ENCODE results near the gene HOXB6. TPM values are rescaled to one million over a fixed set of nuclear protein-coding genes. Genes with fewer than 3 reads are reported as not detected.

Gene HOXB6
- polyA plus RNA-seq, 3 donors = not detected

DNA sequence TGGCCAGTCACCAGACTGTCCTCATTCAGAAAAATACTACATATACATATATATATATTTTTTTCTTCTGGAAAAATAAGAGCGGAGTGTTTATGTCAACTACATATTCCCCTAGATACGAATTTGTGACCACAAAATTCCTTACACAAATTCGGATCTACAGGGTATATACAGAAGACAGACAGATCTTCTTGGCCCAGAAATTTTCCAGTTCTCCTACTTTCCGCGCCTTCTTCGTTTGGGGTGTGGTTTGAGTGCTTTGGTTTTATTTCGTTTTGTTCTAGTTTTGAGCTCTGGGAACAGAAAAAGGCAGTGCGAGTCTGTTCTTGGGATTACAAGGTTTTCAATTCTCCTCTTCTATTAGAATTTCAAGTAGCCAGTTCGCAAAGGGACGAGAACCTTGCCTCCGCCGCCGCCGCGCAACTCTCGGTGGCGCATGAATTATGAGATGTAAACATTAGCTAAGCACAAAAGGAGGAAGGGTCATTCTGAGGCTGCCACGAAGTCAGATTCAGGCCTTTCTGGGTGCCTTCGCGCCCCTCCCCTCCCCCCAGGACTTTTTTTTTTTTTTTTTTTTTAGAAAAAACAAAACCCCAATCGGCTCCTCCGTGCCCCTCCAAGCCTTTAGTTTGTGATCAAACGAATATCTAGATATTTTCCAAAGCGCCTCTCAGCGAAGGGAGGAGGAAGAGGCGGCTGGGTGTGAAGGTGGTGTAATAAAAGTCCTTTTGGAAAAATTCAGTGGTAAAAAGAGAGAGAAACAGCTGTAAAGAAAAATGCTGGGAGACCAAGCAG lies 24.8 kb downstream of the HOXB6 start:
- 13% methylated on average over 7 of the region's 26 CpGs for WGBS (ENCODE audit: insufficient coverage)
- peaks cover 32 to 50% of the 10 kb centered on the region in 2 donors for H3K4me1 ChIP-seq (ENCODE audit: control insufficient read depth in 1 of 2, insufficient read depth in 2 of 2, low read length in 2 of 2)
- H3K36me3 ChIP-seq (replicated peaks in 1 of 2; ENCODE audit: control insufficient read depth in 1 of 2, insufficient read depth in 2 of 2, low read length in 2 of 2) = no peaks in the 10 kb centered on the region
- TF ChIP-seq, protein P1, sequence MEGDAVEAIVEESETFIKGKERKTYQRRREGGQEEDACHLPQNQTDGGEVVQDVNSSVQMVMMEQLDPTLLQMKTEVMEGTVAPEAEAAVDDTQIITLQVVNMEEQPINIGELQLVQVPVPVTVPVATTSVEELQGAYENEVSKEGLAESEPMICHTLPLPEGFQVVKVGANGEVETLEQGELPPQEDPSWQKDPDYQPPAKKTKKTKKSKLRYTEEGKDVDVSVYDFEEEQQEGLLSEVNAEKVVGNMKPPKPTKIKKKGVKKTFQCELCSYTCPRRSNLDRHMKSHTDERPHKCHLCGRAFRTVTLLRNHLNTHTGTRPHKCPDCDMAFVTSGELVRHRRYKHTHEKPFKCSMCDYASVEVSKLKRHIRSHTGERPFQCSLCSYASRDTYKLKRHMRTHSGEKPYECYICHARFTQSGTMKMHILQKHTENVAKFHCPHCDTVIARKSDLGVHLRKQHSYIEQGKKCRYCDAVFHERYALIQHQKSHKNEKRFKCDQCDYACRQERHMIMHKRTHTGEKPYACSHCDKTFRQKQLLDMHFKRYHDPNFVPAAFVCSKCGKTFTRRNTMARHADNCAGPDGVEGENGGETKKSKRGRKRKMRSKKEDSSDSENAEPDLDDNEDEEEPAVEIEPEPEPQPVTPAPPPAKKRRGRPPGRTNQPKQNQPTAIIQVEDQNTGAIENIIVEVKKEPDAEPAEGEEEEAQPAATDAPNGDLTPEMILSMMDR (IDR thresholded peaks at IDR 0.05) = no peak
- Mint-ChIP-seq H3K4me3 (peak overlapping the region; percentile 31 to 94), H3K27ac (no peak overlapping the region), H3K27me3 (ENCODE audit: low read depth in 3 of 3) (peaks cover 86 to 95% (median 90%) of the 10 kb centered on the region in 3 donors), H3K36me3 (peaks cover 13 to 21% of the 10 kb centered on the region in 2 donors), H3K4me1 (peaks cover 49% of the 10 kb centered on the region), H3K9me3 (peaks cover 4 to 45% (median 27%) of the 10 kb centered on the region in 7 donors)
- H3K79me2 ChIP-seq (ENCODE audit: insufficient read depth, low read length) = no peaks in the 10 kb centered on the region
- peaks cover 77 to 93% of the 10 kb centered on the region in 2 donors for H3K27me3 ChIP-seq (ENCODE audit: control insufficient read depth in 2 of 2, insufficient read depth in 2 of 2, low read length in 2 of 2)
- H3K9ac ChIP-seq (ENCODE audit: insufficient read depth, low read length, poor library complexity, severe bottlenecking) = no peak overlapping the region
- H3K4me2 ChIP-seq (replicated peaks; ENCODE audit: extremely low read depth, low read length, poor library complexity, severe bottlenecking) = no peak overlapping the region
- H2AFZ ChIP-seq (ENCODE audit: insufficient read depth, low read depth, low read length, poor library complexity, severe bottlenecking) = no peak overlapping the region
- H3K4me3 ChIP-seq (replicated peaks in 1 of 3; ENCODE audit: low read depth in 2 of 3, low read length in 3 of 3) = no peak overlapping the region
- intact Hi-C loops (cut with micrococcal nuclease) = no loop called here
- peaks cover 0 to 24% of the 10 kb centered on the region in 2 donors for H3K9me3 ChIP-seq (replicated peaks in 1 of 2; ENCODE audit: control insufficient read depth in 1 of 2, insufficient read depth in 1 of 2, low read length in 2 of 2)
- DNase-seq = no peak
- H3K27ac ChIP-seq (ENCODE audit: low read depth in 1 of 2, low read length in 2 of 2) = no peak overlapping the region
- H4K20me1 ChIP-seq (ENCODE audit: insufficient read depth, low read length) = no peaks in the 10 kb centered on the region

DNA sequence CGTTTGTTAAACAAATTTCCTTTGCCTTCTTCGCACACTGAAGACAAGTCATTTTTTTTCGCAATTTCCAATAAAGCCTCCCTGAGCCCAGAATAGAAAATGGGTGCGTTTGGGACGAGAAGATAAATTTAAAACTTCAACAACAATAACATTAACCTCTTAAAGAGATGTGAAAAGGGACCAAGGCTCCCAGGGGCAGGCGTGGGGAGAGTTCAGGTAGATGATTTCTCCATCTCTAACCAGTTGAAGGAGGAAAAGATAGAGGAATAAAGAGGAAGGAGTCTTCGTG lies 25.4 kb downstream of the HOXB6 start:
- Mint-ChIP-seq H3K36me3 (peaks cover 13 to 21% of the 10 kb centered on the region in 2 donors), H3K4me3 (peak overlapping the region; percentile 81 to 94), H3K27me3 (ENCODE audit: low read depth in 3 of 3) (peaks cover 86 to 90% (median 90%) of the 10 kb centered on the region in 3 donors), H3K27ac (no peak overlapping the region), H3K4me1 (peaks cover 49% of the 10 kb centered on the region), H3K9me3 (peaks cover 4 to 41% (median 24%) of the 10 kb centered on the region in 7 donors)
- Histone ChIP-seq H4K20me1 (ENCODE audit: insufficient read depth, low read length) (no peaks in the 10 kb centered on the region), H3K36me3 (replicated peaks in 1 of 2; ENCODE audit: control insufficient read depth in 1 of 2, insufficient read depth in 2 of 2, low read length in 2 of 2) (no peaks in the 10 kb centered on the region), H3K4me3 (replicated peaks in 1 of 3; ENCODE audit: low read depth in 2 of 3, low read length in 3 of 3) (peak overlapping the region in 1 of 3 experiments; percentile 86), H3K79me2 (ENCODE audit: insufficient read depth, low read length) (no peaks in the 10 kb centered on the region), H3K27me3 (ENCODE audit: control insufficient read depth in 2 of 2, insufficient read depth in 2 of 2, low read length in 2 of 2) (peaks cover 76 to 93% of the 10 kb centered on the region in 2 donors), H3K4me1 (ENCODE audit: control insufficient read depth in 1 of 2, insufficient read depth in 2 of 2, low read length in 2 of 2) (peaks cover 31 to 49% of the 10 kb centered on the region in 2 donors), H3K9me3 (replicated peaks in 1 of 2; ENCODE audit: control insufficient read depth in 1 of 2, insufficient read depth in 1 of 2, low read length in 2 of 2) (peaks cover 0 to 24% of the 10 kb centered on the region in 2 donors), H3K4me2 (replicated peaks; ENCODE audit: extremely low read depth, low read length, poor library complexity, severe bottlenecking) (peak overlapping the region; percentile 99), H3K9ac (ENCODE audit: insufficient read depth, low read length, poor library complexity, severe bottlenecking) (no peak overlapping the region), H3K27ac (ENCODE audit: low read depth in 1 of 2, low read length in 2 of 2) (no peak overlapping the region), H2AFZ (ENCODE audit: insufficient read depth, low read depth, low read length, poor library complexity, severe bottlenecking) (no peak overlapping the region)
- DNase-seq = no peak
- intact Hi-C loops (cut with micrococcal nuclease) = no loop called here
- no CpG with 5 or more reads among the region's 7 CpGs for WGBS (ENCODE audit: insufficient coverage)
- TF ChIP-seq, protein P1 (IDR thresholded peaks at IDR 0.05) = no peak

Measured in CD14-positive monocyte (primary cell).